Right lobe of liver (tissue), 4 donors: ENCODE data around the gene GALNT17.

Experiments used
- POLR2A ChIP-seq: fragments of 450-650 bp; IDR thresholded peaks from one replicate; pipeline ENCODE4 v1.6.1; 2017; ENCODE audit warnings: antibody characterized with exemption, mild to moderate bottlenecking
- TF ChIP-seq, protein P1 (sequence below), 4 donors: fragments of 200-600 bp in 3 of 4; fragments of 450-650 bp in 1 of 4; IDR thresholded peaks; one replicate each; pipeline versions ENCODE4 v1.5.1 to v1.8.0; 2016 to 2022; ENCODE audit warnings: antibody characterized with exemption in 4 of 4, mild to moderate bottlenecking in 2 of 4
- donor health status: DM: no; HTN: no; CAD: no.
- donor health status: DM: no; HTN: no; CAD: no.
- donor health status: DM: no; HTN: yes; CAD: no.

DNA sequence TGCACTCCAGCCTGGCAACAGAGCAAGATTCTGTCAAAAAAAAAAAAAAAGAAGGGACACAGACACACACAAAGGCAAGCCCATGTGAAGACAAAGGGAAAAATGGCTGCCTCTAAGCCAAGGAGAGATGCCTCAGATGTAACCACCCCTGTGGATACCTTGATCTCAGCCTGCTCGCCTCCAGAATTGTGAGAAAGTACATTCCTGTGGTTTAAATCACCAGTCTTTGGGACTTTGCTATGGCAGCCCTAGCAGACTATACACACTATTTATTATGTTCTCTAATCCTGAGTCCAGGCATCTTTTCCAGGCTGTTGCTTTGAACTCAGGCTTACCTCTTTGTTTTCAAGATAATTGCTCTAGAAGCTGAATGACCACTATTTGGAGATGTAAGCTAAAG, 494.3 kb downstream of the GALNT17 start:
- TF ChIP-seq, protein P1, sequence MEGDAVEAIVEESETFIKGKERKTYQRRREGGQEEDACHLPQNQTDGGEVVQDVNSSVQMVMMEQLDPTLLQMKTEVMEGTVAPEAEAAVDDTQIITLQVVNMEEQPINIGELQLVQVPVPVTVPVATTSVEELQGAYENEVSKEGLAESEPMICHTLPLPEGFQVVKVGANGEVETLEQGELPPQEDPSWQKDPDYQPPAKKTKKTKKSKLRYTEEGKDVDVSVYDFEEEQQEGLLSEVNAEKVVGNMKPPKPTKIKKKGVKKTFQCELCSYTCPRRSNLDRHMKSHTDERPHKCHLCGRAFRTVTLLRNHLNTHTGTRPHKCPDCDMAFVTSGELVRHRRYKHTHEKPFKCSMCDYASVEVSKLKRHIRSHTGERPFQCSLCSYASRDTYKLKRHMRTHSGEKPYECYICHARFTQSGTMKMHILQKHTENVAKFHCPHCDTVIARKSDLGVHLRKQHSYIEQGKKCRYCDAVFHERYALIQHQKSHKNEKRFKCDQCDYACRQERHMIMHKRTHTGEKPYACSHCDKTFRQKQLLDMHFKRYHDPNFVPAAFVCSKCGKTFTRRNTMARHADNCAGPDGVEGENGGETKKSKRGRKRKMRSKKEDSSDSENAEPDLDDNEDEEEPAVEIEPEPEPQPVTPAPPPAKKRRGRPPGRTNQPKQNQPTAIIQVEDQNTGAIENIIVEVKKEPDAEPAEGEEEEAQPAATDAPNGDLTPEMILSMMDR (IDR thresholded peaks at IDR 0.05) = no peak
- no peak for TF ChIP-seq POLR2A
